Activated CD4-positive, alpha-beta T cell treated with anti-CD3 and anti-CD28 coated beads for 36 hours (primary cell): ENCODE measurements around the gene SEC16A. TPM values are rescaled to one million over a fixed set of nuclear protein-coding genes. Genes with fewer than 3 reads are reported as not detected.

Experiments
- ATAC-seq: fragments of 200-7000 bp; cut with Tn5 transposase; one replicate; pipeline ENCODE4 v1.10.0; 2021; ENCODE audit warnings: mild to moderate bottlenecking, moderate library complexity
- CTCF ChIA-PET: fragments of 350-600 bp; sonication (Branson Sonifier 250); formaldehyde crosslinking; loops from one replicate; lab custom pipeline; 2021; ENCODE audit warnings: antibody characterized with exemption; lab: Charles Lee
- POLR2A ChIA-PET: fragments of 350-600 bp; sonication (Branson Sonifier 250); formaldehyde crosslinking; loops from one replicate; lab custom pipeline; 2021; ENCODE audit warnings: antibody characterized with exemption, inconsistent platforms; lab: Charles Lee
- DNase-seq: peaks from one replicate; pipeline ENCODE4 v3.0.0-alpha.2; 2020
- H3K27ac Mint-ChIP-seq: one replicate; pipeline ENCODE4 v1.8.0; 2021; ENCODE audit warnings: mixed read lengths
- H3K27me3 Mint-ChIP-seq: one replicate; pipeline ENCODE4 v1.8.0; 2021; ENCODE audit warnings: mixed read lengths
- H3K36me3 Mint-ChIP-seq: one replicate; pipeline ENCODE4 v1.8.0; 2021; ENCODE audit warnings: low read depth, mixed read lengths
- H3K4me1 Mint-ChIP-seq: one replicate; pipeline ENCODE4 v1.8.0; 2021; ENCODE audit warnings: mixed read lengths
- H3K4me3 Mint-ChIP-seq: one replicate; pipeline ENCODE4 v1.8.0; 2021; ENCODE audit warnings: mild to moderate bottlenecking, moderate library complexity, mixed read lengths
- H3K9me3 Mint-ChIP-seq: one replicate; pipeline ENCODE4 v1.8.0; 2021; ENCODE audit warnings: low read depth, mixed read lengths
- intact Hi-C, 2 experiments: fragments of 100-400 bp; cut with DNase I in 1 of 2; cut with micrococcal nuclease in 1 of 2; formaldehyde crosslinking; loops; one replicate each; pipeline versions ENCODE4 v1.14.2 to v1.15.1; 2022 to 2024; cut with DNase I, micrococcal nuclease
- total RNA-seq, 2 experiments: library from RNA; stranded (reverse); gene quantifications; one replicate each; pipeline ENCODE4 v1.2.3, GENCODE V29; 2021

SEC16A gene
- total RNA-seq, 2 experiments from 2014 or later, result 62.7 TPM

DNA sequence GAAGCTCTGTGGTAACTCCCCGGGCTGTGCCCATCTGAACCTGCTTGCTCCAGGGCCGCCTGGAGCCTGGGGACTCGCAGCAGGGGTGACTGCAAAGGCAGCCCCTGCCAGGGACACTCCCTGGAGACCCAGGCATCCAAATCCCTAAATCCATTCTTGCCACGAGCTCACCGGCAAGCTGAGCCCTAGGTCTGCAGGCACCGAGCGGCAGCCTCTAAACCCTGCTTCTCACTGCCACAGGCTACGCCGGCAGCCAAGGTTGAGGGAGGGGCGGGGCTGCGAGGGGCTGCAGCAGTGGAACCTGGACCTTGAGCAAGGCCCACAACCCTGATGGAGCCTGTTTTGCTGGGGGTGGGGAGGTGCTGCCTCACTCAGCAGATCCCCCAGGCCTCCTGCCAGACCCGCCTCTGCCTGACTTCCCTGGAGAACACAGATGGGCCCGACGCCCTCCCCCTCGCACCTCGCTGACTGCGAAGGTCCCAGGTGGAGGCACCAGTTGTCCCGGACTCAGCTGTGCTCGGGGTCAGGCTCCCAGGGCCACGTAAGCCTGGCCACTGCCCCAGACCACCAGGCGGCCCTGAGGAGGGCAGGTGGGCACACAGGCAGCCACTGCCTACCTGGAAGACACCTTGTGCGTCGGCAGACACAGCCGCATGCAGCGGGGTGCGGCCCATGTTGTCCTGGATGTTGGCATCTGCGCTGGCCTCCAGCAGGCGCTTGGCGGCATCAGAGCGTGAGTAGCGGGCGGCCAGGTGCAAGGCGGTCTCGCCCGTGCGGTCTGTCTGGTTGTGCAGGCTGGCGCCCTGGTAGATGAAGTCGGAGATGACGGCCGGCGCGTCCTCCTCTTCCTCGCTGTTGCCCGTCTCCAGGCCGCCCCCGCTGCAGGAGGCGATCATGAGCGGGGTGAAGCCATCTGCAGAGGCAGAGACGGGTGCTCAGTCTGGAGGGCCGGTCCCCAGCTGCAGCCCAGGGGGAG is 17.4 kb upstream of the SEC16A start:
- no peak overlapping the region for H3K4me3 Mint-ChIP-seq
- ChIA-PET CTCF (interaction anchor here (1.0 kb wide), 1 partner anchor 144 kb away, joined by 4 read pairs; no protein-coding TSS in a partner anchor), POLR2A (no interaction called here)
- peaks cover 31% of the 10 kb centered on the region for H3K36me3 Mint-ChIP-seq
- H3K4me1 Mint-ChIP-seq, result no peaks in the 10 kb centered on the region
- H3K9me3 Mint-ChIP-seq, result no peaks in the 10 kb centered on the region
- H3K27me3 Mint-ChIP-seq, result no peaks in the 10 kb centered on the region
- DNase-seq (no peak), ATAC-seq (no peak)
- intact Hi-C loops, result no loop called here
- H3K27ac Mint-ChIP-seq, result no peak overlapping the region

GRCh38 chr9:136499071-136499934 is 16.5 kb upstream of the SEC16A start:
- H3K27me3 Mint-ChIP-seq, result no peaks in the 10 kb centered on the region
- H3K36me3 Mint-ChIP-seq, result peaks cover 29% of the 10 kb centered on the region
- H3K4me3 Mint-ChIP-seq, result no peak overlapping the region
- no peaks in the 10 kb centered on the region for H3K4me1 Mint-ChIP-seq
- ChIA-PET POLR2A (no interaction called here), CTCF (interaction anchor here (1.0 kb wide), 1 partner anchor 145 kb away, joined by 4 read pairs; no protein-coding TSS in a partner anchor)
- H3K9me3 Mint-ChIP-seq, result no peaks in the 10 kb centered on the region
- intact Hi-C loops, result no loop called here
- no peak overlapping the region for H3K27ac Mint-ChIP-seq
- DNase-seq (no peak), ATAC-seq (no peak)

DNA sequence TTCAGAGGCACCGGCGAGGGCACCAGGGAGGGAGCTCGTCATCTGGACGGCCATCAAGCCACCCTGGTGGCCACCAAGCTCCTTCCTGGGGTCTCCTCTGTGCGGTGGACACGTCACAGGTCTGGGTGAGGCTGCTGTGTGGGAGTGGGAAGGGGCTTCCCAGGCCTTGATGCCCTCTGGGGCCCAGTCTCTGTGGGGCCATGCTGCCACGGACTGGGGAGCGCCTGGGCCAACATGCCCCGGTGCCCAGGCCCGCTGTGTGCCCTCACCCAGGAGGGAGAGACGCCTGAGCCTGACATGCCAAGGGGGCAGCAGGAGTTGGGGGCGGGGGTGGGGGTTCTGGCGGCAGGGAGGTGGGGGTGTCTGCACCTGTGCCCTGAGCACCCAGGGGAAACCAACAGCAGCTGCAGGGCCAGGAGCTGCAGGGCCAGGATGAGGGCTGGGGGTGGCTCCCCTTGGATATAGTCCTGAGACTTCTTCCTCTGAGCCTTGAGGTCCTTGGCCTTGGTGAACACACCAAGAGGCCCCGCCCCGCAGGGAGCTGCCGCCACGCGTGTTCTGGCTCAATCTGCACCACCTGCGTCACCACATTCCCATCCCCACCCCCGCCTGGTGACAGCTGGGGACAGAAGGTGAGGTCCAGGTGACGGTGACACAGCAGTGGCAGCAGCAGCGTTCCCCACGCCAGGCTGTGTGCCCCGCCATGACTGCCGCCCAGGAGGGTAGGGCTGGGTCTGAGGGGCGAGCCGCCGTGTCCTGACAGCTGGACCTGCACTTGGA is 15.3 kb upstream of the SEC16A start:
- H3K27ac Mint-ChIP-seq, result no peak overlapping the region
- peaks cover 24% of the 10 kb centered on the region for H3K36me3 Mint-ChIP-seq
- intact Hi-C loops, result no loop called here
- no peaks in the 10 kb centered on the region for H3K27me3 Mint-ChIP-seq
- ATAC-seq (no peak), DNase-seq (no peak)
- ChIA-PET CTCF (no interaction called here), POLR2A (no interaction called here)
- no peaks in the 10 kb centered on the region for H3K9me3 Mint-ChIP-seq
- H3K4me1 Mint-ChIP-seq, result no peaks in the 10 kb centered on the region
- no peak overlapping the region for H3K4me3 Mint-ChIP-seq

GRCh38 chr9:136496801-136497620 is 14.2 kb upstream of the SEC16A start:
- Mint-ChIP-seq H3K36me3 (peaks cover 22% of the 10 kb centered on the region), H3K4me3 (no peak overlapping the region), H3K4me1 (no peaks in the 10 kb centered on the region), H3K9me3 (no peaks in the 10 kb centered on the region), H3K27me3 (no peaks in the 10 kb centered on the region), H3K27ac (no peak overlapping the region)
- CTCF ChIA-PET, result no interaction called here
- ATAC-seq (no peak), DNase-seq (no peak)
- POLR2A ChIA-PET, result no interaction called here
- intact Hi-C loops, result no loop called here

- ATAC-seq, result no peak
- no peak overlapping the region for H3K27ac Mint-ChIP-seq
- intact Hi-C loops, result no loop called here
Observed at GRCh38 chr9:136496181-136496580, 13.3 kb upstream of the SEC16A start.

DNA sequence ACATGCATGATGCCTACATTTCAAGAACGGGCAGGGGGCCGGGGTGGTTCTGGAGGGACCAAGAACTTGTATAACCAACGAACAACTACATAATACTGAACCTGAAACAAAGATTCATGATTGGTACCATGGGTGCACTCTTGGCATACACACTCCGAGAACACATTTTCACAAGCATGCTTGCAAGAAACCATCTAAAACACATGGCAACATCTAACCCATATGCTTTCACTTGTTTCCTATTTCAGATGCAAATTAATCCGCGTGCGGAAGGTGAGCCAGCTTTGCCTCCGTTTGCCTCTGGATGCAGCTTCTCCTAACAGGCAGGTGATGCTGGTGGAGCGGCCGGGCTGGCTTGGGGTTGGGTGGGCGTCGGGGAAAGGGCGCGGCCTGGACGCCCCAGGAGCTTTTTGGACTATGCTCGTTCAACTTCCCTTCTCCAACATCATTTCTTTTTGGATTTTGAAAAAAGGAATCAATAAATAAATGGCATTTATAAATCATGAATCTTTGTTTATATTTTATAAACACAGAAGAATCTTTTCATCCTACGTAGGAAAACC is 12.5 kb upstream of the SEC16A start:
- intact Hi-C loops, result no loop called here
- CTCF ChIA-PET, result interaction anchor here (0.6 to 0.9 kb wide), 2 partner anchors 10 to 137 kb away, joined by 3 read pairs; no protein-coding TSS in a partner anchor
- POLR2A ChIA-PET, result no interaction called here
- no peaks in the 10 kb centered on the region for H3K4me1 Mint-ChIP-seq
- peaks cover 14% of the 10 kb centered on the region for H3K36me3 Mint-ChIP-seq
- H3K4me3 Mint-ChIP-seq, result no peak overlapping the region
- no peaks in the 10 kb centered on the region for H3K27me3 Mint-ChIP-seq
- H3K9me3 Mint-ChIP-seq, result no peaks in the 10 kb centered on the region
- no peak for ATAC-seq
- H3K27ac Mint-ChIP-seq, result no peak overlapping the region
- no peak for DNase-seq

More at GRCh38 chr9:136496181-136496580, 13.3 kb upstream of the SEC16A start:
- Mint-ChIP-seq H3K36me3 (peaks cover 20% of the 10 kb centered on the region), H3K9me3 (no peaks in the 10 kb centered on the region), H3K4me1 (no peaks in the 10 kb centered on the region), H3K4me3 (no peak overlapping the region), H3K27me3 (no peaks in the 10 kb centered on the region)
- ChIA-PET POLR2A (no interaction called here), CTCF (no interaction called here)
- no peak for DNase-seq

GRCh38 chr9:136494531-136495215 is 11.8 kb upstream of the SEC16A start:
- CTCF ChIA-PET, result interaction anchor here (0.6 to 0.9 kb wide), 2 partner anchors 9 to 137 kb away, joined by 3 read pairs; no protein-coding TSS in a partner anchor
- DNase-seq (no peak), ATAC-seq (no peak)
- POLR2A ChIA-PET, result no interaction called here
- Mint-ChIP-seq H3K27ac (no peak overlapping the region), H3K36me3 (peaks cover 11% of the 10 kb centered on the region), H3K27me3 (no peaks in the 10 kb centered on the region), H3K4me3 (no peak overlapping the region), H3K9me3 (no peaks in the 10 kb centered on the region), H3K4me1 (no peaks in the 10 kb centered on the region)
- intact Hi-C loops, result no loop called here

DNA sequence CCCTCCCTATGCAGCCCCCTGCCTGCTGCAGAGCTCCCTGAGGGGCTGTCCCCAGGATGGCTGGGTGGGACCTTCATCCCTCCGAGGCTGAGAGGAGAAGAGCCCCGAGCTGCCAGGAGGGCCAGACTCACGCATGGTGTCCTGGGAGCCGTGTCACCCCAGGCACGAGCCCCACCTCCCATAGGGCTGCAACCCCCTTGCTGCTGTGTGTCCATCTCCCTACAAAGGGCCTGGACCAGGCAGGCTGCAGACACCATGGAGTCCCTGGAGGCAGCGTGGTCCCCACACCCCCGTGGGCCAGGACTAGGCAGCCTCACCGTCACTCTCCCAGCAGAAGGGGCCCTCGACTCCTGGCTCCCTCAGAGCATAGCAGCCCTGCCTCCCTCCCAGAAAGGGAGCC is 11.2 kb upstream of the SEC16A start:
- Mint-ChIP-seq H3K36me3 (peaks cover 10% of the 10 kb centered on the region), H3K4me3 (no peak overlapping the region), H3K4me1 (no peaks in the 10 kb centered on the region), H3K27ac (no peak overlapping the region), H3K27me3 (no peaks in the 10 kb centered on the region), H3K9me3 (no peaks in the 10 kb centered on the region)
- CTCF ChIA-PET, result no interaction called here
- no peak for ATAC-seq
- no peak for DNase-seq
- POLR2A ChIA-PET, result no interaction called here
- intact Hi-C loops, result no loop called here

DNA sequence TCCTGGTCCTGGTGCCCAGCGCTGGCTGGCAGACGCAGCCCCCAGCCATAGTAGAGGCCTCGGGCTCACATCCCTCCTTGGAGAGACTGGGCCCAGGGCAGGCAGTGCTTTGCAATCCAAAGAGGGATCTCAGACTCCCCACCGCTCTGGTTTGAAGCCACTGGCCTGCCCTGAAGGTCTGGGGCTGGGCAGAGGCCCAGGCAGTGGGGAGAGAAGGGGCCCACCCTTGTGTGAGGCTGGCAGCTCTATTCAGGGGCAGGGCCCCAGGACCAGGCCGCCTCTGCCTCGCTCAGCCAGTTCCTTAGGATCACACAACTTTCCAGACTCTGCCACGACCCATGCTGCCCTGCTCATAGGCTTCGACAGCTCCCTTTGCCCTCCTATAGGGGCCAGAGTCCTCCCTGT is 10.7 kb upstream of the SEC16A start:
- no peak overlapping the region for H3K27ac Mint-ChIP-seq
- POLR2A ChIA-PET, result no interaction called here

DNA sequence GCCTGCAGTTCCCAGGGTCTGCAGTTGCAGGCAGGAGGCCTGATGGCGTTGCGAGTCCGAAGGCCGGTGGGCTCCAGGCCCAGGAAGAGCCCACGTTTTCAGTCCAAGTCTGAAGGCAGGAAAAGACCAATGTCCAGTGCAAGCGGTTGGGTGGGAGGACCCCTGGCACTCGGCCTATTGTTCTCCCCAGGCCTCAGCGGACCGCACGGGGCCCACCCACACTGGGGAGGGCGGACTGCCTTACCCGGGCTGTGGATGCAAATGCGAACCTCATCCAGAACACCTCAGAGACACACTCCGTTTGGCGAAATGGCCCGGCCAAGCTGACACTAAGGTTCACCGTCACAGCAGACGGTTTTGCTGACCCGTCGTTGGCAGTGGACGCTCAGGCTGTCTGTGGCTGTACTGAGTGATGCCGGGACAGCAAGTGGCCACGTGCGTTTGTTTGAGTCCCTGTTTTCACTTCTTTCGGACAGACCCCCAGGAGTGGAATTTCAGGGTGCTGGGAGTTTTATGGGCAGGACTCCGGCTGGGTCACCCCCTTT is 10.2 kb upstream of the SEC16A start:
- H3K4me3 Mint-ChIP-seq, result no peak overlapping the region
- H3K4me1 Mint-ChIP-seq, result no peaks in the 10 kb centered on the region
- ChIA-PET POLR2A (no interaction called here), CTCF (no interaction called here)
- intact Hi-C loops, result no loop called here
- H3K36me3 Mint-ChIP-seq, result peaks cover 6% of the 10 kb centered on the region
- no peak for ATAC-seq
- H3K9me3 Mint-ChIP-seq, result no peaks in the 10 kb centered on the region
- H3K27ac Mint-ChIP-seq, result no peak overlapping the region
- DNase-seq, result no peak
- no peaks in the 10 kb centered on the region for H3K27me3 Mint-ChIP-seq

More for the DNA sequence above, 10.7 kb upstream of the SEC16A start:
- DNase-seq (no peak), ATAC-seq (peak; percentile 7)
- H3K9me3 Mint-ChIP-seq, result no peaks in the 10 kb centered on the region
- CTCF ChIA-PET, result no interaction called here
- peaks cover 6% of the 10 kb centered on the region for H3K36me3 Mint-ChIP-seq
- H3K27me3 Mint-ChIP-seq, result no peaks in the 10 kb centered on the region
- no peak overlapping the region for H3K4me3 Mint-ChIP-seq
- H3K4me1 Mint-ChIP-seq, result no peaks in the 10 kb centered on the region
- intact Hi-C loops, result no loop called here
